Activated naive CD4-positive, alpha-beta T cell treated with anti-CD3 and anti-CD28 coated beads, Interleukin-2, amount 10 ng/mL, durations not matched to agents 5 hours and 36 hours (primary cell): ENCODE measurements around the gene ANHX. TPM values are rescaled to one million over a fixed set of nuclear protein-coding genes. Genes with fewer than 3 reads are reported as not detected.

Source experiments
- total RNA-seq, 2 experiments: library from RNA; stranded (reverse); gene quantifications; one replicate each; pipeline ENCODE4 v1.2.3, GENCODE V29; 2021

The ANHX gene
- total RNA-seq = not detected

GRCh38 chr12:133235401-133236112 lies at the start of gene ANHX:
Gene ANHX, minus strand, starts transcription at chr12:133235877. Its CDS starts 1,521 bp downstream, at chr12:133234356.

GRCh38 chr12:133181238-133181959 lies 54.3 kb downstream of the ANHX start, which contains the start of gene ZNF268:
Gene ZNF268, plus strand, starts transcription at chr12:133181495. Its CDS starts 503 bp downstream, at chr12:133181998.

Other genes starting within 250 kb of the ANHX start
- gene ZNF26, start 249.5 kb downstream of the ANHX start, total RNA-seq = 10 to 100 TPM; 20.3 to 21.8 TPM
- gene ZNF84, start 198.4 kb downstream of the ANHX start, total RNA-seq = 10 to 100 TPM; 25.8 TPM
- 10 to 100 TPM; 16.3 to 19.5 TPM for gene ZNF140, start 155.0 kb downstream of the ANHX start, total RNA-seq
- gene ZNF891, start 105.6 kb downstream of the ANHX start, total RNA-seq = 1 to 10 TPM; 3.0 to 3.4 TPM
- gene ZNF10, start 105.2 kb downstream of the ANHX start, total RNA-seq = 1 to 10 TPM; 9.2 TPM
- 10 to 100 TPM; 19.6 to 20.8 TPM for gene ZNF268, start 54.4 kb downstream of the ANHX start, total RNA-seq